Measurements from ENCODE around the gene HIP1.
"Not testable (repeated sequence)": the region's sequence is repeated elsewhere in the genome, so short reads cannot be mapped to it uniquely, and the experiment has no call there.

The HIP1 gene

DNA sequence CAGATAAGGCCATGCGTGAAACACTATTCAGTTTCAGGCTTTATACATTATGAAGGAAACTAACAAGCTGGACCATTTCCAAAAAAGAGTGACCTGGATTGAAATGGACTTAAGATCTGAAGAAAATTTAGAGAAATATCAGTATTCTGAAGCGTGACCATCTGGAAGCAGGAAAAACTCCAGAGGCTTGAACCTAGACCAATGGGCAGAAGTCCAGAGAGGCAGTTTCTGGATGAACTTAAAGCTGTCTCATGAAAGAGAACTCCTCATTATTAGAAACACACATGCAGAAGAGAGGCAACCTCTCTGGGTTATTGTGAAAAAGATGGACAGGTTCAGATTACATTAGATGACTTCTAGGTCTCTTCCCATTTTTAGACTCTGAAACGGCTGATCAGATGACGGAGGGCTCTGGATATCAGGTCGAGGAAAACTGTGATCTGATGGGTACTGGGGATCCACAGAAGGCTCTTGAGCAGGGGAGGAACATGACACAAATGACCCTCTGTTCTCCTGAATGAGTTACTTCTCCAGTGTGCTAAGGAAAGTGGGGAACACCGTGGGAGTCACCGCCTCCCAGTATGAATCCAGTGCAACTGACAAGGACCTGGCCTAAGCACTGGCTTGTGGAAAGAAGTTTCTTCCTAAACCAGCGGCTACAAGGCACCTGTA is 130.2 kb downstream of the HIP1 start:
- FAIRE-seq, result no peak

DNA sequence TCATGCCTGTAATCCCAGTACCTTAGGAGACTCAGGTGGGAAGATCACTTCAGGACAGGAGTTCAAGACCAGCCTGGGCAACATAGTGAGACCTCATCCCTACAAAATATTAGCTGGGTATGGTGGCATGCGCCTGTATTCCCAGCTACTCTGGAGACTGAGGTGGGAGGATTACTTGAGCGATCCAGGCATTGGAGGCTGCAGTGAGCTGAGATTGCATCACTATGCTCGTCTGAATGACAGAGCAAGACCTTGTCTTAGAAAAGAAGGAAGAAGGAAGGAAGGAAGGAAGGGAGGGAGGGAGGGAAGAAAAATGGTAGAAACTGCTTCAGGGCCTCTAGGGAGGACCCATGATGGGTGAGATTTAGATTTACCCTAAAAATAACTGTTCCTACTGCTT is 134.3 kb downstream of the HIP1 start:
- FAIRE-seq, result no peak

DNA sequence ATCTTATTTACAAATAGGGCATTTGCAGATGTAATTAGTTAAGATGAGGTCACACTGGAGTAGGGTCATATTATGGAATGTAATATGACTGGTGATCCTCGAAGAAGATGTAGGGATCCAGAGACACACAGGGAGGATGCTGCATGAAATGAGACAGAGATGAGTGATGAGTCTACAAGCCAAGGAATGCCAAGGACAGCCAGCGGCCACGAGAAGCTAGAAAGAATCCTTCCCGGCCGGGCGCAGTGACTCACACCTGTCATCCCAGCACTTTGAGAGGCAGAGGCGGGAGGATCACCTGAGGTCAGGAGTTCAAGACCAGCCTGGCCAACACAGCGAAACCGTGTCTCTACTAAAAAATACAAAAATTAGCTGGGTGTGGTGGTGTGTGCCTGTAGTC is 135.9 kb downstream of the HIP1 start:
- FAIRE-seq, result not testable (repeated sequence)

DNA sequence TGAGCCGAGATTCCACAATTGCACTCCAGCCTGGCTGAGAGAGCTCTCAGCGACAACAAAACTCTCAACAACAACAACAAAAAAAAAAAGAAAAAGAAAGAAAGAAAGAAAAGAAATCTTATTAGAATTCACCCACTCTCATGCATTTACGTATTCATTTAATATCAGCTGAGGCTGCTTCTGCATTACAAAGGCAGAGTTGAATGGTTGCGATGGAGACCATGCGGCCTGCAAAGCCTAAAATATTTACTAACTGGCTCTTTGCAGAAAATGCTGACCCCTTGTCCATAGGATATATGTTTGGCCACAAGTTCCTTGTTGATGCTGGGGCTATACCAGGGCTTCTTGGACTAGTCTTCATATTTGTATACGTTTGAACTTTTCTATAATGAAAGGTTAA is 137.2 kb downstream of the HIP1 start:
- no peak for FAIRE-seq

DNA sequence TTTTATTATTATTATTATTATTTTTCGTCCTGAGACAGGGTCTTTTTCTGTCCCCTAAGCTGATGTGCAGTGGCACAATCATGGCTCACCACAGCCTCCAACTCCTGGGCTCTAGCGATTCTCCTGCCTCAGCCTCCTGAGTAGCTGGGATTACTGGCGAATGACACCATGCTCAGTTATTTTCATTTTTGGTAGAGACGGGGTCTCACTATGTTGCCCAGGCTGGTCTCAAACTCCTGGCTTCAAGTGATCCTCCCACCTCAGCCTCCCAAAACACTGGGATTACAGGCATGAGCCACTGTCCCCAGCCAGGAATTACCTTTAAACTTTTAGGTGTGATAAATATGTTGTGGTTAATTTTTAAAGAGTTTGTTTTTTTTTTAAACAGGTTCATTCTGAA is 138.0 kb downstream of the HIP1 start:
- FAIRE-seq, result not testable (repeated sequence)

DNA sequence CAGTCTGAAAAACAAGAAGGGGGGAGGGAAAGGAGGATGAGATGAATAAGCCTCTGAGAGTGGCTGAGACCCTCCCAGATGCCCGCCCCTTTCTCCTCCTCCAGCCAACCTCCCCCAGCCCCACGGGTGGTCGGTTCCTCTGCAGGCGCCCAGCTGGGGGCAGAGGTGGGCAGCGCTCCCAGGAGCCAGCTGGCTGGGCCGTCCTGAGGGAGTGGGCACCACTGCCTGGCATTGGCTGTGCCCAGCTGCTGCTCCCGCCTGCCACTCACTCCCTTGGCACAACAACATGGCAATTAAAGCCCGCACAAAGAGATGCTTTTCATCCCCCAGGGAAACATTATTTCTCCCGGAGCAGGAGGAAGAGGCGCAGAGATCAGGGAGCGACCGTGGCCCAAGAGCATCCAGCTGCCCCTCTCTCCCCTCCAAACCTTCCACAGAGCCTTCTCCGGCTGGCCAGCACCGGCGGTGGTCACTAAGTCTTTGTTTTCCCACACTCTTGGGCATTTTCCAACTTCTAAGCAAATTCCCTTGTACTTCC is 139.4 kb downstream of the HIP1 start:
- FAIRE-seq, result no peak

DNA sequence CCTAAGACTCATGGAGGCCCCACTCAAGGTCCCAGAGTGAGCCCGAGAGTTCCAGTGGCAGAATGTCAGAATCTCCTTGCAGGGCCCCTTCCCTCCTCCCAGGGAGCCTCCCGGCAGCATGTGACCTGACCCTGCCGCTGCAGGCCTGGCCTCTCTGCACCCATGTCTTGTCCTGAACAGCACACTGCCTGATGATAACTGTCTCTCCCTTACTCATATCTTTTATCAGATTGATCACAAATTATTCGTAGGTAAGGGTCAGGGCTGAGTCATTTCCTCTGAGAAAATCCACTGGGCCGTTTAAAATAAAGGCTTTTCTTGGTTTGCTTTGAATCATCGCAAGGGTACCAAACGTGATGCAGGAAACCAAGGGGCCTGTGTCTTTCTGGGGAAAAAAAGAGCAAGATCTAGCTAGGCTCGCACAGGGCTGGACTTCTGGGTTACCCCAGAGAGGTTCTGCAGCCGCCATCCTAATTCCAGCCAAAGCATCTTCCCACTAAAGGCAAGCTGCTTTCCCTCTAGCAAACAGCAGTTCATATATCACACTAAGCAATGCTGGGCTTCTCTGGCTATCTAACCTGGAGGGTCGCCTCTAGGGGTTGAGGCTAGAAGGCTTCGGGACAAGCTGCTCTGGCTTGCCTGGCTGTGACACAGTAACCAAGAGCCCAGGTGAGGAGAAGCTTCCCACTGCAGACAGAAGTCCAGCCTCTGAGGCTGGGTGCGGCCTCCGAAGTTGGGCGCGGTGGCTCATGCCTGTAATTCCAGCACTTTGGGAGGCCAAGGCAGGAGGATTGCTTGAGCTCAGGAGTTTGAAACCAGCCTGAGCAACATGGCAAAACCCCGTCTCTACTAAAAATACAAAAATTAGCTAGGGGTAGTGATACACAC is 141.8 kb downstream of the HIP1 start:
- FAIRE-seq, result no peak

DNA sequence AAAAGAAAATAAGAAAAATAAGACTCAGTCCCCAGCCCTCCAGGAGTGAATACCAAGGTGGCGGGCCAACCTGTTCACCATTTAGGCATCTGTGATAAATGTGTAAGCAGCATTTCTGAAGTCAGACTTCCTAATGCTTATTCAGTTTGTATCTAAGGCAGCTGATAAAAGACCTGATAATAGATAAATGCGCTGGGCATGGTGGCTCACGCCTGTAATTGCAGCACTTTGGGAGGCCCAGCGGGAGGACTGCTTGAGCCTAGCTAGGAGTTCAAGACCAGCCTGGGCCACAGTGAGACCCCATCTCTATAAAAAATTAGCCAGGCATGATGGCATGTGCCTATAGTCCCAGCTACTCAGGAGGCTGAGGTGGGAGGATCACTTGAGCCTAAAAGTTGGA is 143.0 kb downstream of the HIP1 start:
- FAIRE-seq, result no peak

DNA sequence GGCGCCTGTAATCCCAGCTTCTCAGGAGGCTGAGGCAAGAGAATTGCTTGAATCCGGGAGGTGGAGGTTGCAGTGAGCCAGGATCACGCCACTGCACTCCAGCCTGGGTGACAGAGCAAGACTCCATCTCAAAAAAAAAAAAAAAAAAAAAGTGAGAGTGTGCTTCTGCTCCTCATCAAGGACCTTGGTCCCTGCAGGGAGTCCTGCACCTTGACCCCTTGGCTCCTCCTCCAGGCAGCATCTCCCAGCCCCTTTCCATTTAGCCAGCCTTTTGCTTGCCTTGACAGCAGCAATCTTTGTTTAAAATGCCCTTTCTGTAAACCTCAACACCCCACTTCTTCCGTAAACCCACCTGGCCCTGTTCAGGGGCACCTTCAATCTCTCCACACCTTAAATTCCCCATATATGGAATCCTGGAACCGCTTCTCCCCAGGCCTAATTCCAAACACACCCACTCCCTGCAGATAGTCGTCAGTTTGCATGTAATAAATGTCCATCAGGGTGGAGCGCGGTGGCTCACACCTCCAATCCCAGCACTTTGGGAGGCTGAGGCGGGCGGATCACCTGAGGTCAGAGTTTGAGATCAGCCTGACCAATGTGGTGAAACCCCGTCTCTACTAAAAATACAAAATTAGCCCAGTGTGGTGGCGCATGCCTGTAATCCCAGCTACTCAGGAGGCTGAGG is 145.1 kb downstream of the HIP1 start:
- FAIRE-seq, result not testable (repeated sequence)

DNA sequence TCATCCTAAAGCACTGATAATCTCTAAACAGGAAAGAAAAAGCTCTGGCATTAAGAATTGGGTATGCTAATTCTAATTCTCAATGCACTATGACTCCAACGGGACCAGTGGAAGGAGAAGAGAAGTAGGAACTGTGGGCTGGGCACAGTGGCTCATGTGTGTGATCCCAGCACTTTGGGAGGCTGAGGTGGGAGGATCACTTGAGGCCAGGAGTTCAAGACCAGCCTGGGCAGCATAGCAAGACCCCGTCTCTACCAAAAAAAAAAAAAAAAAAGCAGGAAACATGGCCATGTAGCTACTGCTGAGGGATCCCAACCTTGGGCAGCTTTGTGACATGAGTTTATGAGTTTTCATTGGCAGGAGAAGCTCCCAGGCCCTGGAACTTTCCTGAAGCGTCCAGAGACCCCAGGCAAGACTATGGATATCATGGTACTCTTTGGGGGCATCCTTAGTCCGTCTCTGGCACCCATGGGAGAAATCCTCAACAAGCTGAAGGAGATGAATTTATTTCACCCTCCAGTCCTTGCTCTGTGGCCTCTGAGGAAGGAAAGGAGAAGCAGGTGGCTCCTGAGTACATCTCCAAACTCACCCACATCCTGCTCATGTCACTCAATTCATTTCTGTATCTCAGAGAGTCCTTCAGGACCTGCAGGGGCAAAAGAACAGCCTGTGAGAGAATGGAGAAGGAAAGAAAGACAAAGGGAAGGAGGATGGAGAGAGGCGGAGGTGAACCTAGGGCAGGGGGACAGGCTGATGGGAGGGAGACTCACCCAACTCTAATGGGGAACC is 147.1 kb downstream of the HIP1 start:
- no peak for FAIRE-seq

DNA sequence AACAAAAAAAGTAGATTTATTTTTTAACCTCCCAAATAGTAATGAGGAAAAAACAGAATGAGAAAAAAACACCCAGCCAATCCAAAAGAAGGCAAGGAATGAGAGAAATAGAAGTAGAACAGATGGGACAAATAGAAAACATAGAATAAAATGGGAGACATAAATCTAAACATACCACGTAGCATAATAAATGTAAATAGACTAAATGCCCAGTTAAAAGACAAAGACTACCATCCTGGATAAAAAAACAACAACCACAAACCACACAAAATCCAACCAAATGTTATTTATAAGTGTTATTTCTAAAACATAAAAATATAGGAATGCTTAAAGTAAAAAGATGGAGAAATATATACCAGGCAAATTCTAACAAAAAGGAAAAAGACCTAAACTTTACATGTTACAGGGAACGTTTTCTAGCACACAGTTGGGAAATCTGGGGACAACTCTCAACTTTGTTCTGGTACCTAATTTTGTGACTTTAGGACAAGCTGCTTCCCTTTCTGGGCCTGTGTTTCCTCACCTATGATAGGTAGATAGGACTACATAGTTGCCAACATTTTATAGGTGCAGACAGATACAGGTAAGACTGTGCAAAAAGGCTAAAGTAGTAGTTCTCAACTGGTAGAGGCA is 148.3 kb downstream of the HIP1 start:
- FAIRE-seq, result no peak

DNA sequence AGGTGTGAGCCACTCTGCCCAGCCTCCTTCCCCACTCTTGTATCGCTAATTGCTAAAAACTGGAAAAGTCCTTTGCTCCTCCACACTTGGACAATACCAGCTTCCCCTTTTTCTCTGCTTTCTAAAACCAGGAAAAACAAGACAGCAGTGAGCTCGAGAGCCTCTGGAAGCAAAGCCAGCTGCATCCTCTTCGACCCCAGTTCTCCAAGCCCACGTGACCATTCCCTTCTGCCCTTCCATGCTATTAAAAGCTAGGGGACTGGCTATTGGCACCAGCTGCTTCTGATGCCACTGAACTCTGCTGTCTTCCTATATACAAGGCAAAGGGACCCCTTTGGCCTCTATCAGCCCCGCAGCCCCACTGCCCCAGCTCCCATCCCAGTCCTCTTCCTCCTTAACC is 154.4 kb downstream of the HIP1 start:
- no peak for FAIRE-seq

DNA sequence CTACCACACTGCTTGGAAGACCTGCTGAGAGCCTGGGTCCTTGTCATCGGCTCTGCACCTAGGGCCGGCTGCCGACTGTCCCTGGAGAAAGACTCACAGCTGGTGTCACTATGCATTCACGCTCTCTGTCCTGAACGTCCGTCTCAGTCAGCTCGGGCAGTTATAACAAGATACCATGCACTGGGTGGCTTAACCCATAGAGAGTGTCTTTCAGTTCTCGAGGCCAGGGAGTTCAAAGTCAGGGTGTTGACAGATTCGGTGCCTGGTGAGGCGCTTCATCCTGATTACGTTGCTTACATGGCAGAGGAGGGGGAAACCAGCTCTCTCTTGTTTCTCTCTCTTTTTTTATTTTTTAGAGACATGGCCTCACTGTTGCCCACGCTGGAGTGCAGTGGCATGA is 155.5 kb downstream of the HIP1 start:
- FAIRE-seq, result no peak

DNA sequence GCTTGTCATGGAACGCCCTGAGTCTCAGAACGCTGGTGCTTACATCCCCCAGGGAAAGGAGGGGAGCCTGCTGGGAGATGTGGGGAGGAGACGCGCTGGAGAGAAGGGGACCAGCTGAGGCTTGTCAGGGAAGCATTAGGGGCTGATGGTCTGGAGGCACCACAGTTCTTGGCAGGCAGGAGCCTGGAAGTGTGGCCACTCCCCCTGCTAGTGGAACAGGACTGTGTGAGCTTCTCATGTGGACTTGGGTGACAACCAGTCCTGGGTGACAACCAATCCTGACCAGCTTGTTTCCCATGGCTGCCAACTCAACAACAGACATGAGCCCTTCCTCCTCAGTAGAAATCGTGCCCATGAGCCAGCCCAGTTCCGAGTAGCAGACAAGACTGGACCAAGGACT is 158.8 kb downstream of the HIP1 start:
- no peak for FAIRE-seq

DNA sequence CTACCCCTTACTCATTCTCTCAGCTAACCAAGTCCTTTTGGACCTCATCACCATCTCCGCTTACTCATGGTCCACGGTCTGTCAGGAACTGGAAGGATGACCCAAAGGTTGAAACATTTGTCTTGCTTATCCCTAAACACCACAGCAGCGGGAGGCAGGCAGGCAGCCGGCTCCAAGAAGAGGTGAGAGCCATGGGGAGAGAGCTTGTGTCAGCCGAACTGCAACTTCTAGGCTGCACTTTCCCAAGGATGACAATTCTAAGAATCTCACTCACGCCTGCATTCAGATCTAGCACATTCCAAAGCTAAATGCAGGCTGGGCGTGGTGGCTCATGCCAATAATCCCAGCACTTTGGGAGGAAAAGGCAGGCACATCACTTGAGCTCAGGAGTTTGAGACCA is 160.7 kb downstream of the HIP1 start:
- FAIRE-seq, result no peak

DNA sequence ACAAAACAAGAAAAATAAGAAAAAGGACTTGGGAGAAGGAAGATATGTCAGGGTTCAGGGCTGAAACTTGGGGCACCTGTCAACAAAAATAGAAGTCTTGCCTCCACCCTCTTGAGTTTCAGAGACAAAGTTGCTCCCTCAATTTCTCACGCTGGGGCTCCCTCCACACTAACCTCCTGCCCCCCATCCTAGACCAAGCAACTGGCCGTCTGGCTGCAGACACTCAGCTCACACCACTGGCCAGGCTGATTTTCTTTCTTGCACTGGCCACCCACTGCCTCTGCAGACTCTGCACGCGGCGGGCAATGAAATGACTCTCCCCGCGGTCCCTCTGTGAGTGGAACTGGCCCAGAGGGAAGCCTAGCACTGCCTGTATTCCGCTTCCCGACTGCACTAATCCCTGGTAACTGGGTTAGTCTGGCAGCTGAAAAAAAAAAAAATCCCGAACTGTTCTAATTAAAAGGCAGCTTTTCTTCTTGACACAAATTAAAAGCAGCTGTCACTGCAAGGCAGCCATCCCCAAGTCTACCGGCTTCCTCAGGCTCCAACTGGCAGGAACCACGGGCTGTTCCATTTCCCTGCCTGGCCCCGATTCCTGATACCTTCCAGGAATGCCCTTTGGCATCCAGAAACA is 163.1 kb downstream of the HIP1 start:
- no peak for FAIRE-seq

DNA sequence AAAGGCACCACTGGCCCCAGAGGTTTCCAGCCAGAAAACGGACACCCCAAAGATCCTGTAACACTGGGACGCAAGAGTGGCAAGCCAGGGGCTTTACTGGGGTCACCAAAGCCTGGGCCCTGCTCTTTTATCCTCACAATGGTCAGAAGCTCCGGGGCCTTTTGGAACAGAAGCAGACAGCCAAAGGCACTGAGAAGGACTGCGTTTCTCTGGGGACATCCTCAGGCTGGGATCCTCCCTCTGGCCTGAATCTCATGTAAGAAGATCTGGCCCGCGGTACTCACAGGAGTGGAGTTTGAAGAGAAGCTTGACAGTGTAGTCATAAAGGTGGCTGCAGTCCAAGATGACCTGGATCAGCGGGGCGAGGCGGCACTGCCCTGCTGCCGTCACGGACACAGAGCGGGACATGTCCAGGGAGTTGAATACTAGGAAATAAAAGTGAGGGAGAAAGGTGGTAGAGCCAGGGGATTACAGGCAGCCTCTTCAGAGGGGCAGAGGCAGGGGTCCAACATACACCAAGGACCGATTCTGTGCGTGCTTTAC is 165.2 kb downstream of the HIP1 start:
- FAIRE-seq, result no peak

DNA sequence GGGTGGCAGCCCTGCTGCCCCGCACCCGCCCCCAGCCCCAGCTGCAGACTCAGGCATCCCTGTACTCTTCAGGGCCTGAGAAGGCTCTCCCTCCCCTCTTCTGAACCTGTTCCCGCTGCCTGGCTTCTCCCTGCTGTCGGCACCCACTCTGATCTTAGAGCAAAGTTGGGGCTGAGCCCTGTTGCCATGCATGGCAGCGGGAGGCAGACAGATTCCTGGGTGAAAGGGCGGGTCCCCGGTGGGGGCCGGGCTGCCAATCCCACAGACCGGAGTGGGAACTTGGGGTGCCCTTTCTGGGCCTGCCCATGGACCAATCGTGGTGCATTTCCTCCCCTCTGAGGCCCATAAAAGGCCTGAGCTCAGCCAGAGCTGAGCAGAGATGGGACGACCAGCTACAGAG is 165.9 kb downstream of the HIP1 start:
- FAIRE-seq, result no peak

DNA sequence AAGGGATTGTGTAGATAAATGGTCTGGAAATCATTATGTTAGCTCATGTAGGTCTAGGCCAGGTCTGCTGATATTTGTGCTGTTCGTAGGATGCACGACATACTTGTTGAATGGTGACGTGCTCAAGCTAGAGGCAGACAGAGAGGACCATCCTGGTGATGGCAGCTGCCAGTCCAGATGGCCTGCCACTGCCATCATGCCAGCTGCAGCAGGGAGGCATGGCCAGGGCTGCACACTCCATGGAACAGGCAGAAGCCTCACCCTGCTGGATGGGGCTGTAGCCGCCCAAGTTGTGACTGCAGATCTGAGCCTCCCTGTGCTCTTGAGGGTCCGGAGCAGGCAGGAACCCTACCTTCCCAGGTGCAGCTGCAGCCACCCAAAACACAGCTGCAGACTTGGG is 166.3 kb downstream of the HIP1 start:
- no peak for FAIRE-seq

DNA sequence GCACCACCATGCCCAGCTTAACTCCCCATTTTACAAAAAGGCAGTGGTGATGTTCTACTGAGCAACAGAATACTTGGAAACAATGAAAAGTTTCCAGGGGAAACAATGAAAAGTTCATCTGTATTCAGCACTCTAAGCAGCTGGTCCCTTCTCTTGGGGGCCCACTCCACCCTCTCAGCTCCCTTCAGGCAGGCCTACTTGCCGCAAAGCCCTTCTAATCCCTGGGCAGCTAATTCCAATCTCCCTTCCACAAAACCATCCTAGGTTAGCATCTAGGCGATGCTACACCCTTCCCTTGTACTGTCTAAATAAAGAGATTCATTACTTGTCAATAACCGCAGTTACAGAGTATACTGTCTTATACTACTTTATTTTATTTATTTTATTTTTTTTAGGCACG is 167.5 kb downstream of the HIP1 start:
- no peak for FAIRE-seq

DNA sequence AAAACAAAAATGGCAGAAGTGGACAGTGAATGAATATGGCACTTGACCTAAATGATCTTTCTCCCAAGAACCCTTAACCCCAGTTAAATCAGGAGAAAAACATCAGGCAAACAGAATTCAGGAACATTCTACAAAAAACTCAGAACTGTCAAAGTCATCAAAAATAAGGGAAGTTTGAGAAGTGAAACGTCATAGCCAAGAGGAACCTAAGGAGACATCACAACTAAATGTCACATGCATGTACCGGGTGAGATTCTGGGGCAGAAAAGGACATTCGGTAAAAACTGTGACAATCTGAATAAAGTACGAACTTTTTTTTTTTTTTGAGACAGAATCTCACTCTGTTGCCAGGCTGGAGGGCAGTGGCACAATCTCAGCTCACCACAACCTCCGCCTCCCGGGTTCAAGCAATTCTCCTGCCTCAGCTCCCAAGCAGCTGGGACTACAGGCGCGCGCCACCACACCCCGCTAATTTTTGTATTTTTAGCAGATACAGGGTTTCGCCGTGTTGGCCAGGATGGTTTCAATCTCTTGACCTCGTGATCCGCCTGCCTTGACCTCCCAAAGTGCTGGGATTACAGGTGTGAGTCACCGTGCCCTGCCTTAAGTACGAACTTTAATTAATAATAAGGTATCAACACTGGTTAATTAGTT is 169.0 kb downstream of the HIP1 start:
- FAIRE-seq, result not testable (repeated sequence)
